HFF-Myc (cell line): ENCODE measurements around the gene TULP4.

Source experiments
- DNase-seq: peaks from one replicate; pipeline ENCODE4 v3.0.0-alpha.2; 2011; ENCODE audit warnings: low read depth; ENCODE audit errors: extremely low read depth
- H3K4me3 ChIP-seq: replicated peaks from 2 replicates; pipeline ENCODE4 v1.5.1; 2011; ENCODE audit warnings: low read depth, mild to moderate bottlenecking, control low read depth, low read length
- CTCF ChIP-seq: IDR thresholded peaks from 2 replicates; pipeline ENCODE4 v1.5.1; 2012; ENCODE audit warnings: mild to moderate bottlenecking, low read depth, low read length, control low read depth; ENCODE audit errors: missing control alignments

TULP4 gene

GRCh38 chr6:158284876-158285655 is 27.2 kb upstream of the TULP4 start:
- TF ChIP-seq CTCF = no peak
- no peak for DNase-seq
- H3K4me3 ChIP-seq = no peak overlapping the region

GRCh38 chr6:158285656-158286021 is 26.6 kb upstream of the TULP4 start:
- TF ChIP-seq CTCF = no peak
- H3K4me3 ChIP-seq = no peak overlapping the region
- DNase-seq = no peak

- TF ChIP-seq CTCF = no peak
- no peak for DNase-seq
- no peak overlapping the region for H3K4me3 ChIP-seq
Measured at GRCh38 chr6:158286413-158286812, 25.9 kb upstream of the TULP4 start.

GRCh38 chr6:158287047-158287446 is 25.2 kb upstream of the TULP4 start:
- no peak for DNase-seq
- H3K4me3 ChIP-seq = no peak overlapping the region
- no peak for TF ChIP-seq CTCF

- no peak for TF ChIP-seq CTCF
- DNase-seq = no peak
- H3K4me3 ChIP-seq = no peak overlapping the region
Measured at GRCh38 chr6:158290040-158290439, 22.2 kb upstream of the TULP4 start.

GRCh38 chr6:158290659-158291058 is 21.6 kb upstream of the TULP4 start:
- H3K4me3 ChIP-seq = no peak overlapping the region
- no peak for DNase-seq
- no peak for TF ChIP-seq CTCF

GRCh38 chr6:158292016-158292415 is 20.2 kb upstream of the TULP4 start:
- DNase-seq = no peak
- no peak overlapping the region for H3K4me3 ChIP-seq
- TF ChIP-seq CTCF = no peak
